Lung (tissue), 12 donors: ENCODE measurements around the gene MYO15A. TPM values are rescaled to one million over a fixed set of nuclear protein-coding genes. Genes with fewer than 3 reads are reported as not detected.

ENCODE experiments used
- ATAC-seq: fragments of 200-7000 bp; cut with Tn5 transposase; one replicate; pipeline ENCODE4 v1.9.1; 2020; ENCODE audit warnings: moderate number of reproducible peaks; ENCODE audit not compliant: insufficient read depth, low FRiP score
- DNase-seq, 3 donors: peaks; one replicate each; pipeline ENCODE4 v3.0.0-alpha.2; 2013 to 2017
- H3K27ac ChIP-seq, 2 donors: one replicate each; pipeline ENCODE4 v1.5.1; 2013; ENCODE audit warnings: mild to moderate bottlenecking in 2 of 2, moderate library complexity in 2 of 2, control low read depth in 1 of 2, inconsistent platforms in 1 of 2, low read depth in 1 of 2, low read length in 1 of 2
- H3K27me3 ChIP-seq, 3 donors: one replicate each; pipeline ENCODE4 v1.5.1; 2013; ENCODE audit warnings: low read length in 2 of 3; ENCODE audit not compliant: control insufficient read depth in 3 of 3, insufficient read depth in 3 of 3
- H3K36me3 ChIP-seq, 4 donors: one replicate each; pipeline ENCODE4 v1.5.1; 2013; ENCODE audit warnings: low read length in 4 of 4, mild to moderate bottlenecking in 1 of 4, moderate library complexity in 1 of 4; ENCODE audit not compliant: control insufficient read depth in 4 of 4, insufficient read depth in 4 of 4
- H3K4me1 ChIP-seq, 5 donors: one replicate each; pipeline ENCODE4 v1.5.1; 2013; ENCODE audit warnings: low read length in 5 of 5, mild to moderate bottlenecking in 2 of 5, moderate library complexity in 1 of 5; ENCODE audit not compliant: control insufficient read depth in 5 of 5, insufficient read depth in 5 of 5
- H3K4me3 ChIP-seq: one replicate; pipeline ENCODE4 v1.5.1; 2013; ENCODE audit warnings: mild to moderate bottlenecking, control low read depth, moderate library complexity
- H3K9ac ChIP-seq, 2 donors: one replicate each; pipeline ENCODE4 v1.5.1; 2013; ENCODE audit warnings: low read length in 2 of 2, control low read depth in 1 of 2; ENCODE audit not compliant: insufficient read depth in 1 of 2
- H3K9me3 ChIP-seq, 4 donors: one replicate each; pipeline ENCODE4 v1.5.1; 2013; ENCODE audit warnings: low read length in 3 of 4, mild to moderate bottlenecking in 1 of 4, moderate library complexity in 1 of 4; ENCODE audit not compliant: control insufficient read depth in 4 of 4, insufficient read depth in 3 of 4
- CTCF ChIP-seq: IDR thresholded peaks from 2 replicates; pipeline ENCODE4 v1.5.1; 2012; ENCODE audit warnings: mild to moderate bottlenecking; ENCODE audit errors: control extremely low read depth, extremely low read depth
- WGBS, 2 donors: extraction: QIAGEN DNeasy Blood & Tissue Kit; methylation state at CpG; one replicate each; pipeline ENCODE4 v1.1.7; 2013; 5-methylcytosine and 5-hydroxymethylcytosine counted together
- polyA plus RNA-seq, 2 donors: library from polyadenylated mRNA; stranded (reverse); fragments of 200-250 nt; gene quantifications; one replicate each; pipeline ENCODE4 v1.2.1, GENCODE V29; 2013
- total RNA-seq, 2 donors: library from RNA; depleted of rRNA in 1 of 2; stranded (reverse); fragments of >200 nt in 1 of 2; gene quantifications; one replicate each; pipeline ENCODE4 v1.2.1, GENCODE V29; 2014 to 2021
- donor health status: control.
- donor health status: control.
- donor health status: Bipolar disorder and iron deficiency.
- donor health status: healthy.
- donor health status: DM: yes; HTN: yes; CAD: no.

The MYO15A gene
- total and polyA plus RNA-seq, 4 donors: 0.56 to 2.7 (median 2.3) TPM

GRCh38 chr17:18136357-18136756, 27.8 kb downstream of the MYO15A start:
- no peak for ATAC-seq
- DNase-seq: no peak

GRCh38 chr17:18138065-18138749, 29.7 kb downstream of the MYO15A start:
- no peak for TF ChIP-seq CTCF
- peaks cover 0 to 6% (median 0%) of the 10 kb centered on the region in 5 donors for H3K4me1 ChIP-seq
- no peak overlapping the region for H3K4me3 ChIP-seq
- no peaks in the 10 kb centered on the region for H3K36me3 ChIP-seq
- H3K9me3 ChIP-seq: no peaks in the 10 kb centered on the region
- no peak for DNase-seq
- no peak for ATAC-seq
- 87 to 90% methylated on average over 8 of the region's 8 CpGs for WGBS, 2 donors
- H3K27me3 ChIP-seq: peaks cover 0 to 3% (median 0%) of the 10 kb centered on the region in 3 donors
- H3K9ac ChIP-seq: no peak overlapping the region
- H3K27ac ChIP-seq: no peak overlapping the region

More at GRCh38 chr17:18136357-18136756, 27.8 kb downstream of the MYO15A start:
- Histone ChIP-seq H3K36me3 (no peaks in the 10 kb centered on the region), H3K27ac (no peak overlapping the region), H3K27me3 (peaks cover 0 to 3% (median 0%) of the 10 kb centered on the region in 3 donors), H3K4me1 (peaks cover 0 to 6% (median 0%) of the 10 kb centered on the region in 5 donors), H3K9ac (no peak overlapping the region), H3K9me3 (no peaks in the 10 kb centered on the region), H3K4me3 (no peak overlapping the region)
- WGBS, 2 donors: 81 to 88% methylated on average over 19 of the region's 19 CpGs
- no peak for TF ChIP-seq CTCF

- WGBS, 2 donors: 90% methylated on average over 2 of the region's 2 CpGs
- no peak for TF ChIP-seq CTCF
- Histone ChIP-seq H3K27me3 (peaks cover 0 to 3% (median 0%) of the 10 kb centered on the region in 3 donors), H3K9ac (no peak overlapping the region), H3K27ac (no peak overlapping the region), H3K4me3 (no peak overlapping the region), H3K9me3 (no peaks in the 10 kb centered on the region), H3K4me1 (peaks cover 0 to 6% (median 0%) of the 10 kb centered on the region in 5 donors), H3K36me3 (no peaks in the 10 kb centered on the region)
- ATAC-seq (no peak), DNase-seq (no peak)
Observed at GRCh38 chr17:18139092-18139491, 30.5 kb downstream of the MYO15A start.
